ENCODE data around the gene KHDRBS2.

DNA sequence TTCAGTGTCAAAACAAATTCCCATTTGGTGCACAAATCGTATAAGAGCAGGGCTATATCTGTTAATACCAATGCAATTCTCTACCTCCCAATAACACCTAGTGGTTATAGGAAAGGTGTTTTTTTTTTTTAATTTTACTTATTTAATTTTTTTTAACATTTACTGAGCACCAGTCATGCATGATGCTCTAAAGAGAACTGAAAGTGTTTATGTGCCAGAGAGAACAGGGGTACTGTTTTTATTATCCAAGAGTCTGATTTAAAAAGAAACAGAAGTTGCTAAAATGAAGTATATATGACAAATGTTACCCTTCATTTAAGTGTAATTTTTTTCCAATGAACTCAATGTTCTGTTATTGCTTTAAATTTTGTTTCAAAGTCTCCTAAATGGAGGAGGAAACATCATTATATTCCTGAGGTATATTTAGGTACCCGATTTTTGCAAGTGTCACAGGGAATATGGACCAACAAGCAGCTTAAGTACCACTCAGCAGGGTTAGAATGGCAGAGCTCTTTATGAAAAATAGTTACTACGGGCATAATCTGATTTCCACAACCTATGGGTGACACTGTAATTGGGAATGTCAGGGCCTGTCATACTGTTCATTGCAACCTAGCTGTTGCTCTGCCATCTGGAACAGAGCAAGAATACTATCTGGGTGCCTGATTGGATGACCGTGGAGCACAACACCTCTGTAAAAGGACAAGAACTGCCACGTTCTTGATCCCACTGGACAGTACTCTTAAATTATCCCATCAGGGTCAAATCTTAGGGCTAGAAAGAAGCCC lies 195.4 kb downstream of the KHDRBS2 start:
- TF ChIP-seq, protein P1, sequence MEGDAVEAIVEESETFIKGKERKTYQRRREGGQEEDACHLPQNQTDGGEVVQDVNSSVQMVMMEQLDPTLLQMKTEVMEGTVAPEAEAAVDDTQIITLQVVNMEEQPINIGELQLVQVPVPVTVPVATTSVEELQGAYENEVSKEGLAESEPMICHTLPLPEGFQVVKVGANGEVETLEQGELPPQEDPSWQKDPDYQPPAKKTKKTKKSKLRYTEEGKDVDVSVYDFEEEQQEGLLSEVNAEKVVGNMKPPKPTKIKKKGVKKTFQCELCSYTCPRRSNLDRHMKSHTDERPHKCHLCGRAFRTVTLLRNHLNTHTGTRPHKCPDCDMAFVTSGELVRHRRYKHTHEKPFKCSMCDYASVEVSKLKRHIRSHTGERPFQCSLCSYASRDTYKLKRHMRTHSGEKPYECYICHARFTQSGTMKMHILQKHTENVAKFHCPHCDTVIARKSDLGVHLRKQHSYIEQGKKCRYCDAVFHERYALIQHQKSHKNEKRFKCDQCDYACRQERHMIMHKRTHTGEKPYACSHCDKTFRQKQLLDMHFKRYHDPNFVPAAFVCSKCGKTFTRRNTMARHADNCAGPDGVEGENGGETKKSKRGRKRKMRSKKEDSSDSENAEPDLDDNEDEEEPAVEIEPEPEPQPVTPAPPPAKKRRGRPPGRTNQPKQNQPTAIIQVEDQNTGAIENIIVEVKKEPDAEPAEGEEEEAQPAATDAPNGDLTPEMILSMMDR (conservative IDR thresholded peaks at IDR 0.05 in 1 of 2, IDR thresholded peaks at IDR 0.05 in 1 of 2; ENCODE audit: low read depth in 1 of 2, low read length in 2 of 2) = no peak
- no peak for TF ChIP-seq EZH2 (IDR thresholded peaks at IDR 0.05; ENCODE audit: low read length, missing control alignments)

All from fibroblast of lung (primary cell).